Activated CD8-positive, alpha-beta T cell treated with anti-CD3 and anti-CD28 coated beads for 36 hours (primary cell): Measurements from ENCODE around the gene TANGO6. TPM values are rescaled to one million over a fixed set of nuclear protein-coding genes. Genes with fewer than 3 reads are reported as not detected.

ENCODE experiments used
- ATAC-seq: fragments of 200-7000 bp; cut with Tn5 transposase; one replicate; pipeline ENCODE4 v1.10.0; 2021; ENCODE audit warnings: mild to moderate bottlenecking, moderate library complexity
- CTCF ChIA-PET: fragments of 350-600 bp; sonication (Branson Sonifier 250); formaldehyde crosslinking; loops from one replicate; lab custom pipeline; 2021; ENCODE audit warnings: antibody characterized with exemption; lab: Charles Lee
- POLR2A ChIA-PET: fragments of 350-600 bp; sonication (Branson Sonifier 250); formaldehyde crosslinking; loops from one replicate; lab custom pipeline; 2021; ENCODE audit warnings: antibody characterized with exemption; lab: Charles Lee
- DNase-seq: peaks from one replicate; pipeline ENCODE4 v3.0.0-alpha.2; 2020
- H3K27ac Mint-ChIP-seq: one replicate; pipeline ENCODE4 v1.8.0; 2021; ENCODE audit warnings: mild to moderate bottlenecking, mixed read lengths
- H3K27me3 Mint-ChIP-seq: one replicate; pipeline ENCODE4 v1.8.0; 2021; ENCODE audit warnings: mixed read lengths
- H3K36me3 Mint-ChIP-seq: one replicate; pipeline ENCODE4 v1.8.0; 2021; ENCODE audit warnings: low read depth, mixed read lengths
- H3K4me1 Mint-ChIP-seq: one replicate; pipeline ENCODE4 v1.8.0; 2021; ENCODE audit warnings: low read depth, mixed read lengths
- H3K4me3 Mint-ChIP-seq: one replicate; pipeline ENCODE4 v1.8.0; 2021; ENCODE audit warnings: mild to moderate bottlenecking, moderate library complexity, mixed read lengths
- H3K9me3 Mint-ChIP-seq: one replicate; pipeline ENCODE4 v1.8.0; 2021; ENCODE audit warnings: mixed read lengths
- intact Hi-C: fragments of 100-400 bp; cut with micrococcal nuclease; formaldehyde crosslinking; loops from one replicate; pipeline ENCODE4 v1.10.0; 2022
- total RNA-seq, 2 experiments: library from RNA; stranded (reverse); gene quantifications; one replicate each; pipeline ENCODE4 v1.2.3, GENCODE V29; 2021
- TF ChIP-seq, protein P1 (sequence below): fragments of 200-600 bp; IDR thresholded peaks from one replicate; pipeline ENCODE4 v1.8.0; 2022; ENCODE audit warnings: antibody characterized with exemption, mild to moderate bottlenecking

Gene TANGO6
- total RNA-seq, 2 experiments from 2014 or later = 23.0 to 27.0 TPM

DNA sequence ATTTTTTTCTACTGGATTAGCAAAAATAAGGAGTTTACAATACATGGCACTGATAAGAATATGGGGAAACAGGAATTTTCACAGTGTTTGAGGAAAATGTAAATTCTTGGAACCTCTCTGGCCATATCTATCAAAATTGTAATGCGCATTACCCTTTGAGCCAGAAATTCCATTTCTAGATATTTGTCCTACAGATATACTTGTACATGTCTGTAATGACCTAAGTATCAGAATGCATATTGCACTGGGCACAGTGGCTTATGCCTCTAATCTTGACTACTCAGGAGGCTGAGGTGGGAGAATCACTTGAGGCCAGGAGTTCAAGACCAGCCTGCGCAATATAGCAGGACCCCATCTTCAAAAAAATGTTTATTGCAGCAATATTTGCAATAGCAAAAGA is 236.4 kb downstream of the TANGO6 start:
- TF ChIP-seq, protein P1, sequence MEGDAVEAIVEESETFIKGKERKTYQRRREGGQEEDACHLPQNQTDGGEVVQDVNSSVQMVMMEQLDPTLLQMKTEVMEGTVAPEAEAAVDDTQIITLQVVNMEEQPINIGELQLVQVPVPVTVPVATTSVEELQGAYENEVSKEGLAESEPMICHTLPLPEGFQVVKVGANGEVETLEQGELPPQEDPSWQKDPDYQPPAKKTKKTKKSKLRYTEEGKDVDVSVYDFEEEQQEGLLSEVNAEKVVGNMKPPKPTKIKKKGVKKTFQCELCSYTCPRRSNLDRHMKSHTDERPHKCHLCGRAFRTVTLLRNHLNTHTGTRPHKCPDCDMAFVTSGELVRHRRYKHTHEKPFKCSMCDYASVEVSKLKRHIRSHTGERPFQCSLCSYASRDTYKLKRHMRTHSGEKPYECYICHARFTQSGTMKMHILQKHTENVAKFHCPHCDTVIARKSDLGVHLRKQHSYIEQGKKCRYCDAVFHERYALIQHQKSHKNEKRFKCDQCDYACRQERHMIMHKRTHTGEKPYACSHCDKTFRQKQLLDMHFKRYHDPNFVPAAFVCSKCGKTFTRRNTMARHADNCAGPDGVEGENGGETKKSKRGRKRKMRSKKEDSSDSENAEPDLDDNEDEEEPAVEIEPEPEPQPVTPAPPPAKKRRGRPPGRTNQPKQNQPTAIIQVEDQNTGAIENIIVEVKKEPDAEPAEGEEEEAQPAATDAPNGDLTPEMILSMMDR = no peak
- Mint-ChIP-seq H3K36me3 (peaks cover 1% of the 10 kb centered on the region), H3K9me3 (no peaks in the 10 kb centered on the region), H3K27ac (no peak overlapping the region), H3K27me3 (no peaks in the 10 kb centered on the region), H3K4me3 (no peak overlapping the region), H3K4me1 (no peaks in the 10 kb centered on the region)
- POLR2A ChIA-PET = interaction anchor here (1.9 kb wide), 1 partner anchor 11 kb away, joined by 4 read pairs; no protein-coding TSS in a partner anchor
- DNase-seq (no peak), ATAC-seq (no peak)
- CTCF ChIA-PET = no interaction called here
- intact Hi-C loops = no loop called here

- Mint-ChIP-seq H3K4me3 (no peak overlapping the region), H3K9me3 (no peaks in the 10 kb centered on the region), H3K27ac (no peak overlapping the region), H3K4me1 (peaks cover under 1% of the 10 kb centered on the region), H3K36me3 (peaks cover 10% of the 10 kb centered on the region), H3K27me3 (no peaks in the 10 kb centered on the region)
- ChIA-PET CTCF (interaction anchor here (1.8 kb wide), 1 partner anchor 41 kb away, joined by 6 read pairs; no protein-coding TSS in a partner anchor), POLR2A (interaction anchor here (0.6 kb wide), 1 partner anchor 113 kb away, joined by 4 read pairs; no protein-coding TSS in a partner anchor)
- no peak for DNase-seq
- intact Hi-C loops = no loop called here
- TF ChIP-seq, protein P1 = no peak
- ATAC-seq = no peak
Measured at GRCh38 chr16:69083306-69083941, 240.1 kb downstream of the TANGO6 start.

DNA sequence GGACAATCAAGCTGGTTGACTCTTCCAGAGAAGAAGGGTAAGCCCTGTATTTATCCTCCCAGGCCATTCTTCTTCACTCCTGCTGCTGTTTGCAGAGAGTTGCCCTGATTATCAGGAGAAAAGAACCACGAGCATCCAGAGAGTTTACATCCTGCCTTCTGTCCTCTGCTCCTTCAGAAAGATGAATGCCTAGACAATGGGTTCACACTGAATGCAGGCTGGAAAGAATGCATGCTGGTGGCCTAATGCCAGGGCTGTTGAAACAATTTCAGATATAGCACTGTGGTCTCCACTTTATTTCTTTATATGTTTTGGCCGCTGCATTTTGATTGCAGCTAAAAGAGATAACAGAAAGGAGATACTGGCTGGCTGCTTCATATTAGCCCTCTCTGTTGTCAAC is 241.0 kb downstream of the TANGO6 start:
- ChIA-PET POLR2A (interaction anchor here (0.6 kb wide), 1 partner anchor 114 kb away, joined by 4 read pairs; no protein-coding TSS in a partner anchor), CTCF (interaction anchor here (1.8 kb wide), 1 partner anchor 40 kb away, joined by 6 read pairs; no protein-coding TSS in a partner anchor)

GRCh38 chr16:69085032-69085695 is 241.8 kb downstream of the TANGO6 start:
- ATAC-seq = no peak
- Mint-ChIP-seq H3K4me1 (peaks cover 11% of the 10 kb centered on the region), H3K36me3 (peaks cover 10% of the 10 kb centered on the region), H3K4me3 (no peak overlapping the region), H3K9me3 (no peaks in the 10 kb centered on the region), H3K27ac (no peak overlapping the region), H3K27me3 (no peaks in the 10 kb centered on the region)
- TF ChIP-seq, protein P1 = no peak
- POLR2A ChIA-PET = no interaction called here
- no peak for DNase-seq
- intact Hi-C loops = no loop called here
- CTCF ChIA-PET = interaction anchor here (0.7 to 1.8 kb wide), 2 partner anchors 39 to 598 kb away, joined by 3 to 6 read pairs; no protein-coding TSS in a partner anchor

More for the DNA sequence above, 241.0 kb downstream of the TANGO6 start:
- ATAC-seq = no peak
- intact Hi-C loops = no loop called here
- Mint-ChIP-seq H3K27ac (no peak overlapping the region), H3K36me3 (peaks cover 10% of the 10 kb centered on the region), H3K4me1 (peaks cover 9% of the 10 kb centered on the region), H3K9me3 (no peaks in the 10 kb centered on the region), H3K4me3 (no peak overlapping the region), H3K27me3 (no peaks in the 10 kb centered on the region)
- DNase-seq = no peak
- TF ChIP-seq, protein P1 = no peak

GRCh38 chr16:69087161-69087581 is 243.8 kb downstream of the TANGO6 start:
- H3K4me1 Mint-ChIP-seq = peaks cover 11% of the 10 kb centered on the region
- H3K4me3 Mint-ChIP-seq = no peak overlapping the region
- ATAC-seq (no peak), DNase-seq (no peak)
- H3K36me3 Mint-ChIP-seq = peaks cover 10% of the 10 kb centered on the region
- no peak overlapping the region for H3K27ac Mint-ChIP-seq
- H3K9me3 Mint-ChIP-seq = no peaks in the 10 kb centered on the region
- TF ChIP-seq, protein P1 = no peak
- ChIA-PET POLR2A (no interaction called here), CTCF (no interaction called here)
- intact Hi-C loops = no loop called here
- no peaks in the 10 kb centered on the region for H3K27me3 Mint-ChIP-seq
